Thyroid gland (tissue), 4 donors: ENCODE data around the gene RPL39L. TPM values are rescaled to one million over a fixed set of nuclear protein-coding genes. Genes with fewer than 3 reads are reported as not detected.

Experiments
- DNase-seq, 2 donors: peaks; one replicate each; pipeline ENCODE4 v3.0.0-alpha.2; 2019
- H3K27ac ChIP-seq, 3 donors: fragments of 200-600 bp; sonication (generic); 1 replicate in 2 of 3; 2 replicates in 1 of 3; pipeline ENCODE4 v1.5.1; 2016 to 2019; ENCODE audit warnings: mild to moderate bottlenecking in 1 of 3, moderate library complexity in 1 of 3
- H3K27me3 ChIP-seq: fragments of 200-600 bp; sonication (generic); one replicate; pipeline ENCODE4 v1.5.1; 2019
- H3K36me3 ChIP-seq, 2 donors: fragments of 200-600 bp; sonication (generic); one replicate each; pipeline ENCODE4 v1.5.1; 2016 to 2019
- H3K4me1 ChIP-seq, 2 donors: fragments of 200-600 bp; sonication (generic); one replicate each; pipeline ENCODE4 v1.5.1; 2017 to 2019
- H3K4me3 ChIP-seq, 3 donors: fragments of 200-600 bp; sonication (generic); replicated peaks in 1 of 3; 1 replicate in 2 of 3; 2 replicates in 1 of 3; pipeline ENCODE4 v1.5.1; 2016; ENCODE audit warnings: mild to moderate bottlenecking in 1 of 3
- H3K9me3 ChIP-seq: fragments of 200-600 bp; sonication (generic); one replicate; pipeline ENCODE4 v1.5.1; 2017
- CTCF ChIP-seq, 6 experiments: fragments of 200-600 bp in 3 of 6; fragments of 450-650 bp in 3 of 6; sonication (generic) in 3 of 6; IDR thresholded peaks; one replicate each; pipeline ENCODE4 v1.5.1; 2016 to 2019; ENCODE audit warnings: antibody characterized with exemption in 6 of 6, mild to moderate bottlenecking in 2 of 6, inconsistent platforms in 1 of 6, moderate library complexity in 1 of 6
- POLR2A ChIP-seq, 2 donors: fragments of 450-650 bp; IDR thresholded peaks; one replicate each; pipeline ENCODE4 v1.6.1; 2017; ENCODE audit warnings: antibody characterized with exemption in 2 of 2, mild to moderate bottlenecking in 2 of 2, moderate library complexity in 1 of 2
- WGBS, 2 donors: methylation state at CpG; one replicate each; pipeline ENCODE4 v1.1.5; 2017; 5-methylcytosine and 5-hydroxymethylcytosine counted together
- intact Hi-C: fragments of 100-400 bp; cut with DNase I; formaldehyde crosslinking; loops from one replicate; pipeline ENCODE4 v1.15.1; 2023
- total RNA-seq, 4 donors: library from RNA; depleted of rRNA; stranded (reverse); fragments of >200 nt; gene quantifications; one replicate each; pipeline ENCODE4 v1.2.3, GENCODE V29; 2016

RPL39L gene
- total RNA-seq, 4 donors from 2014 or later = 6.0 to 8.6 (median 6.9) TPM

- Histone ChIP-seq H3K36me3 (peaks cover 7 to 50% of the 10 kb centered on the region in 2 donors), H3K4me3 (no peak overlapping the region), H3K27me3 (no peaks in the 10 kb centered on the region), H3K4me1 (no peaks in the 10 kb centered on the region), H3K9me3 (no peaks in the 10 kb centered on the region), H3K27ac (no peak overlapping the region)
- TF ChIP-seq POLR2A (IDR thresholded peaks at IDR 0.05) (no peak), CTCF (IDR thresholded peaks at IDR 0.05) (no peak)
- WGBS, 2 donors = 94 to 98% methylated on average over 5 of the region's 5 CpGs
- no peak for DNase-seq
- intact Hi-C loops = no loop called here
These were observed 65.7 kb downstream of the RPL39L start for GRCh38 chr3:187073581-187074098.

GRCh38 chr3:187072511-187072910 is 66.8 kb downstream of the RPL39L start:
- H3K4me3 ChIP-seq = no peak overlapping the region
- H3K9me3 ChIP-seq = no peaks in the 10 kb centered on the region
- peaks cover 7 to 45% of the 10 kb centered on the region in 2 donors for H3K36me3 ChIP-seq
- no peaks in the 10 kb centered on the region for H3K27me3 ChIP-seq
- TF ChIP-seq POLR2A (IDR thresholded peaks at IDR 0.05) (no peak), CTCF (IDR thresholded peaks at IDR 0.05) (no peak)
- WGBS, 2 donors = 93 to 94% methylated on average over 5 of the region's 5 CpGs
- intact Hi-C loops = no loop called here
- no peaks in the 10 kb centered on the region for H3K4me1 ChIP-seq
- H3K27ac ChIP-seq = no peak overlapping the region
- DNase-seq = no peak

GRCh38 chr3:187072102-187072501 is 67.2 kb downstream of the RPL39L start:
- TF ChIP-seq CTCF (IDR thresholded peaks at IDR 0.05) (no peak), POLR2A (IDR thresholded peaks at IDR 0.05) (no peak)
- no peak for DNase-seq
- H3K36me3 ChIP-seq = peaks cover 7 to 41% of the 10 kb centered on the region in 2 donors
- H3K4me3 ChIP-seq = no peak overlapping the region
- no peaks in the 10 kb centered on the region for H3K27me3 ChIP-seq
- no peaks in the 10 kb centered on the region for H3K9me3 ChIP-seq
- intact Hi-C loops = no loop called here
- WGBS, 2 donors = 92 to 97% methylated on average over 2 to 3 of the region's 3 CpGs
- H3K4me1 ChIP-seq = no peaks in the 10 kb centered on the region
- H3K27ac ChIP-seq = no peak overlapping the region

Other genes with a start within 250 kb of the RPL39L start
- 100 to 1,000 TPM in 2 of 4 donors, 10 to 100 TPM in 2; 74.8 to 189 (median 113) TPM for gene ST6GAL1, start 209.0 kb downstream of the RPL39L start, total RNA-seq
- gene RTP1, start 58.0 kb upstream of the RPL39L start, total RNA-seq = not detected
- 10 to 100 TPM in 1 of 4 donors, 1 to 10 TPM in 3; 5.5 to 11.6 (median 7.2) TPM for gene MASP1, start 152.2 kb upstream of the RPL39L start, total RNA-seq
- gene RTP4, start 228.9 kb upstream of the RPL39L start, total RNA-seq = 1 to 10 TPM in 2 of 4 donors, under 1 TPM in 2; 0.45 to 3.4 (median 1.5) TPM